ENCODE measurements around the gene NRAP. TPM values are rescaled to one million over a fixed set of nuclear protein-coding genes. Genes with fewer than 3 reads are reported as not detected.

Gene NRAP
- total RNA-seq, 1 experiment from 2014 or later: not detected

DNA sequence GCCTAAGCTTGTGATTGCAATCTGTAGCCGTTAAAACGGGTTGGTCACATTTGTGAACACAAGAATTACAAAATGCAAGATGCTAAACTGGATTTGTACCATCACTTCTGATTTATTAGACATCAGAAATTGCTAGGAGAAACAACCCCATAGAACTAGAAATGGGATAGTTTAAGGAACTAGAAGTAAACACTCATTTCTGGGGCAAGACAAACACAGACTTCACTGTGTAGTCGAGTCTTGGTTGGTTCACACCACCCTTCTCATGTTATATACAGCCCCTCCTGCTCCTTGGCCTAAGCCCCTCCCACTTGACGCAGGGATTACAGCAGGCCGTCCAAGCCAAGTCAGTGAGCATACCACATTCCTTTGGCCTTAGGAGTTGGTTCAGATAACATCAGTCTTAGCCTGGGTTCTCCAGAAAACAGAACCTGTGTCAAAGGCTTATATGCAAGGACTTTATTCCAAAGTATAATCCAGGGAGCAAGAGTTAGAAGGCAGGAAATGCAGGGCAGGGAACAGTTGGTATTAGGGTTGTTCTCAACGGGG is 2.0 kb upstream of the NRAP start:
- H4K5ac ChIP-seq (ENCODE audit: insufficient read length, low read depth, low read length): no peak overlapping the region
- no peak overlapping the region for H3K27ac ChIP-seq (ENCODE audit: insufficient read length, low read depth, low read length)
- no peaks in the 10 kb centered on the region for H3K9me3 ChIP-seq (ENCODE audit: control insufficient read depth, low read depth, low read length)
- TF ChIP-seq, protein P1, sequence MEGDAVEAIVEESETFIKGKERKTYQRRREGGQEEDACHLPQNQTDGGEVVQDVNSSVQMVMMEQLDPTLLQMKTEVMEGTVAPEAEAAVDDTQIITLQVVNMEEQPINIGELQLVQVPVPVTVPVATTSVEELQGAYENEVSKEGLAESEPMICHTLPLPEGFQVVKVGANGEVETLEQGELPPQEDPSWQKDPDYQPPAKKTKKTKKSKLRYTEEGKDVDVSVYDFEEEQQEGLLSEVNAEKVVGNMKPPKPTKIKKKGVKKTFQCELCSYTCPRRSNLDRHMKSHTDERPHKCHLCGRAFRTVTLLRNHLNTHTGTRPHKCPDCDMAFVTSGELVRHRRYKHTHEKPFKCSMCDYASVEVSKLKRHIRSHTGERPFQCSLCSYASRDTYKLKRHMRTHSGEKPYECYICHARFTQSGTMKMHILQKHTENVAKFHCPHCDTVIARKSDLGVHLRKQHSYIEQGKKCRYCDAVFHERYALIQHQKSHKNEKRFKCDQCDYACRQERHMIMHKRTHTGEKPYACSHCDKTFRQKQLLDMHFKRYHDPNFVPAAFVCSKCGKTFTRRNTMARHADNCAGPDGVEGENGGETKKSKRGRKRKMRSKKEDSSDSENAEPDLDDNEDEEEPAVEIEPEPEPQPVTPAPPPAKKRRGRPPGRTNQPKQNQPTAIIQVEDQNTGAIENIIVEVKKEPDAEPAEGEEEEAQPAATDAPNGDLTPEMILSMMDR (conservative IDR thresholded peaks at IDR 0.05): no peak
- H2BK5ac ChIP-seq (ENCODE audit: insufficient read length, low read length): no peak overlapping the region
- H3K27me3 ChIP-seq (ENCODE audit: insufficient read depth, low read length): no peaks in the 10 kb centered on the region
- no peak overlapping the region for H2BK12ac ChIP-seq (ENCODE audit: insufficient read length, low read depth, low read length)
- H2BK15ac ChIP-seq (ENCODE audit: low read depth, low read length): no peak overlapping the region
- no peak overlapping the region for H2AFZ ChIP-seq (ENCODE audit: low read length)
- no peak overlapping the region for H3K14ac ChIP-seq (ENCODE audit: insufficient read depth, low read length)
- Mint-ChIP-seq H3K9me3 (peaks cover 7 to 10% of the 10 kb centered on the region in 2 experiments; a peak in 4 of 5 replicates), H3K4me1 (peaks cover 0 to 7% of the 10 kb centered on the region in 2 experiments; a peak in 3 of 4 replicates), H3K4me3 (no peak overlapping the region), H3K27me3 (ENCODE audit: low read depth) (peaks cover 2% of the 10 kb centered on the region), H3K36me3 (ENCODE audit: insufficient read depth in 1 of 3, low read depth in 3 of 3) (no peaks in the 10 kb centered on the region), H3K27ac (no peak overlapping the region)
- no peak overlapping the region for H3K56ac ChIP-seq (ENCODE audit: insufficient read length, low read depth, low read length)
- H3K79me2 ChIP-seq (ENCODE audit: insufficient read depth, low read length): no peaks in the 10 kb centered on the region
- H3K4me1 ChIP-seq (ENCODE audit: insufficient read depth, low read length): no peaks in the 10 kb centered on the region
- H4K8ac ChIP-seq (replicated peaks; ENCODE audit: insufficient read length, low read depth, low read length): no peak overlapping the region
- no peak overlapping the region for H3K18ac ChIP-seq (ENCODE audit: insufficient read length, low read depth, low read length)
- H3K23ac ChIP-seq (ENCODE audit: insufficient read length, low read depth, low read length): no peak overlapping the region
- H3K4me2 ChIP-seq (ENCODE audit: insufficient read depth, insufficient read length, low read length): no peak overlapping the region
- no peak overlapping the region for H2BK20ac ChIP-seq (ENCODE audit: low read depth, low read length, poor library complexity, severe bottlenecking)
- H2BK120ac ChIP-seq (ENCODE audit: low read depth, low read length, poor library complexity, severe bottlenecking): no peak overlapping the region
- H3K4ac ChIP-seq (ENCODE audit: low read depth, low read length): no peak overlapping the region
- no CpG with 5 or more reads among the region's 6 CpGs for WGBS (ENCODE audit: extremely low coverage, insufficient read length, low lambda C conversion rate)
- H2AK5ac ChIP-seq (ENCODE audit: insufficient read length, low read length): no peak overlapping the region
- H4K91ac ChIP-seq (ENCODE audit: insufficient read length, low read depth, low read length): no peak overlapping the region
- H4K20me1 ChIP-seq (ENCODE audit: control insufficient read depth, insufficient read depth, insufficient read length): no peaks in the 10 kb centered on the region
- H3K79me1 ChIP-seq (ENCODE audit: insufficient read depth, low read depth, low read length, poor library complexity, severe bottlenecking): no peaks in the 10 kb centered on the region
- DNase-seq: no peak
- no peak overlapping the region for H3K9ac ChIP-seq (ENCODE audit: extremely low read depth, insufficient read length, low read length)
- no peak overlapping the region for H3T11ph ChIP-seq (ENCODE audit: low read length)
- H3K23me2 ChIP-seq (ENCODE audit: insufficient read length, low read depth, low read length, poor library complexity, severe bottlenecking): no peaks in the 10 kb centered on the region

All from H9 (cell line).